PC-3 (cell line): ENCODE results near the gene PBLD.

Source experiments
- CTCF ChIP-seq: fragments of 300-600 bp; sonication (generic); conservative IDR thresholded peaks from 2 replicates; pipeline ENCODE4 v1.5.1; 2017; ENCODE audit warnings: antibody characterized with exemption, low read depth, mild to moderate bottlenecking, low read length
- EZH2 ChIP-seq: fragments of 300-600 bp; sonication (generic); IDR thresholded peaks from one replicate; pipeline ENCODE4 v1.6.1; 2017; ENCODE audit warnings: antibody characterized with exemption, mild to moderate bottlenecking, low read length; ENCODE audit not compliant: unreplicated experiment
- EZH2phosphoT487 ChIP-seq: fragments of 300-600 bp; sonication (generic); IDR thresholded peaks from 2 replicates; pipeline ENCODE4 v1.6.1; 2018; ENCODE audit warnings: mild to moderate bottlenecking, antibody characterized with exemption, low read length, borderline replicate concordance

GRCh38 chr10:68340358-68341080 is 7.8 kb upstream of the PBLD start:
- TF ChIP-seq CTCF (no peak), EZH2 (no peak), EZH2phosphoT487 (no peak)
